GM23338 (cell line): ENCODE measurements around the gene RBM27. TPM values are rescaled to one million over a fixed set of nuclear protein-coding genes. Genes with fewer than 3 reads are reported as not detected.
"Not testable (repeated sequence)": the region's sequence is repeated elsewhere in the genome, so short reads cannot be mapped to it uniquely, and the experiment has no call there.

Experiments
- ATAC-seq: fragments of 200-7000 bp; cut with Tn5 transposase; 3 replicates; pipeline ENCODE4 v1.9.1; 2020
- DNase-seq: peaks from one replicate; pipeline ENCODE4 v3.0.0-alpha.2; 2015; ENCODE audit warnings: low spot score
- H2AFZ ChIP-seq: fragments of 200-600 bp; sonication (generic); 2 replicates; pipeline ENCODE4 v1.8.0; 2016; ENCODE audit warnings: antibody characterized with exemption, mild to moderate bottlenecking, moderate library complexity
- H3F3A ChIP-seq: fragments of 200-600 bp; sonication (generic); replicated peaks from 2 replicates; pipeline ENCODE4 v1.8.0; 2017; ENCODE audit warnings: antibody characterized with exemption, mixed run types, low read depth
- H3K27ac ChIP-seq: fragments of 200-600 bp; sonication (generic); 2 replicates; pipeline ENCODE4 v1.6.1; 2016; ENCODE audit warnings: low read depth
- H3K27me3 ChIP-seq: fragments of 200-600 bp; sonication (generic); 2 replicates; pipeline ENCODE4 v1.8.0; 2016; ENCODE audit warnings: mild to moderate bottlenecking, mixed run types, moderate library complexity; ENCODE audit not compliant: insufficient read depth
- H3K36me3 ChIP-seq: fragments of 200-600 bp; sonication (generic); 2 replicates; pipeline ENCODE4 v1.8.0; 2016; ENCODE audit warnings: mild to moderate bottlenecking; ENCODE audit not compliant: insufficient read depth
- H3K4me1 ChIP-seq: fragments of 200-600 bp; sonication (generic); 2 replicates; pipeline ENCODE4 v1.8.0; 2016; ENCODE audit warnings: mild to moderate bottlenecking, moderate library complexity; ENCODE audit not compliant: insufficient read depth
- H3K4me2 ChIP-seq: fragments of 200-600 bp; sonication (generic); 2 replicates; pipeline ENCODE4 v1.7.1; 2017; ENCODE audit warnings: mixed run types
- H3K4me3 ChIP-seq: fragments of 200-600 bp; sonication (generic); 2 replicates; pipeline ENCODE4 v1.6.1; 2016; ENCODE audit warnings: mixed run types
- H3K79me2 ChIP-seq: fragments of 200-600 bp; sonication (generic); replicated peaks from 2 replicates; pipeline ENCODE4 v1.8.0; 2017; ENCODE audit warnings: mild to moderate bottlenecking; ENCODE audit not compliant: insufficient read depth
- H3K9me2 ChIP-seq: fragments of 200-600 bp; sonication (generic); 2 replicates; pipeline ENCODE4 v1.8.0; 2017; ENCODE audit not compliant: insufficient read depth
- H4K20me1 ChIP-seq: fragments of 200-600 bp; sonication (generic); replicated peaks from 2 replicates; pipeline ENCODE4 v1.8.0; 2017; ENCODE audit warnings: mild to moderate bottlenecking; ENCODE audit not compliant: insufficient read depth
- H3K27ac Mint-ChIP-seq: 2 replicates; pipeline ENCODE4 v1.8.0; 2020; ENCODE audit warnings: inconsistent platforms, mild to moderate bottlenecking, moderate library complexity, mixed read lengths
- H3K27me3 Mint-ChIP-seq: 3 replicates; pipeline ENCODE4 v1.8.0; 2022; ENCODE audit warnings: low read depth, mild to moderate bottlenecking, moderate library complexity, mixed read lengths, inconsistent platforms; ENCODE audit not compliant: insufficient read depth, poor library complexity
- H3K36me3 Mint-ChIP-seq: 3 replicates; pipeline ENCODE4 v1.8.0; 2021; ENCODE audit warnings: low read depth, mild to moderate bottlenecking, inconsistent platforms, moderate library complexity, mixed read lengths
- H3K4me1 Mint-ChIP-seq: 3 replicates; pipeline ENCODE4 v1.8.0; 2020; ENCODE audit warnings: mild to moderate bottlenecking, inconsistent platforms, mixed read lengths
- H3K4me3 Mint-ChIP-seq: 3 replicates; pipeline ENCODE4 v1.8.0; 2021; ENCODE audit warnings: moderate library complexity, mild to moderate bottlenecking, inconsistent platforms, mixed read lengths
- H3K9me3 Mint-ChIP-seq: 3 replicates; pipeline ENCODE4 v1.8.0; 2020; ENCODE audit warnings: moderate library complexity, mild to moderate bottlenecking, inconsistent platforms, mixed read lengths
- CREB1 ChIP-seq: fragments of 250-450 bp; sonication (Bioruptor Pico); IDR thresholded peaks from 2 replicates; pipeline ENCODE4 v1.5.0; 2020; ENCODE audit warnings: low read depth, mild to moderate bottlenecking, moderate library complexity
- CTCF ChIP-seq, 2 experiments: fragments of 200-600 bp in 1 of 2; sonication (generic) in 1 of 2; conservative IDR thresholded peaks; 2 replicates each; pipeline versions ENCODE4 v1.5.1 to v1.6.1; 2016 to 2017; ENCODE audit warnings: antibody characterized with exemption in 2 of 2, low read depth in 2 of 2, mild to moderate bottlenecking in 2 of 2, moderate library complexity in 1 of 2
- ETS1 ChIP-seq: IDR thresholded peaks from 2 replicates; pipeline ENCODE4 v1.6.1; 2016; ENCODE audit warnings: antibody characterized with exemption
- EZH2 ChIP-seq: fragments of 200-600 bp; sonication (generic); IDR thresholded peaks from one replicate; pipeline ENCODE4 v1.8.0; 2017; ENCODE audit warnings: antibody characterized with exemption, mild to moderate bottlenecking, low read depth; ENCODE audit not compliant: unreplicated experiment
- EZH2phosphoT487 ChIP-seq: fragments of 200-600 bp; sonication (generic); IDR thresholded peaks from one replicate; pipeline ENCODE4 v1.8.1; 2018; ENCODE audit warnings: antibody characterized with exemption; ENCODE audit not compliant: unreplicated experiment
- JUNB ChIP-seq: IDR thresholded peaks from one replicate; pipeline ENCODE4 v1.6.1; 2016; ENCODE audit warnings: antibody characterized with exemption; ENCODE audit not compliant: unreplicated experiment
- NANOG ChIP-seq: IDR thresholded peaks from 2 replicates; pipeline ENCODE4 v1.6.1; 2016; ENCODE audit warnings: antibody characterized with exemption, borderline replicate concordance
- POLR2AphosphoS5 ChIP-seq: IDR thresholded peaks from 2 replicates; pipeline ENCODE4 v1.6.1; 2016; ENCODE audit warnings: antibody characterized with exemption, low read depth
- STAT1 ChIP-seq: IDR thresholded peaks from one replicate; pipeline ENCODE4 v1.6.1; 2016; ENCODE audit warnings: antibody characterized with exemption; ENCODE audit not compliant: unreplicated experiment
- ZNF114 ChIP-seq: fragments of 250-450 bp; sonication (Bioruptor Pico); IDR thresholded peaks from 2 replicates; pipeline ENCODE4 v1.5.0; 2020; ENCODE audit warnings: mild to moderate bottlenecking, moderate library complexity
- polyA plus RNA-seq: library from polyadenylated mRNA; unstranded; fragments of >200 nt; fragmentation: Nextera tagmentation; extraction: Ambion mirVana; gene quantifications from 2 replicates; pipeline ENCODE4 v1.2.1, GENCODE V29; 2016
- total RNA-seq: library from RNA; depleted of rRNA; stranded (reverse); fragments of >200 nt; shearing (Covaris generic); gene quantifications from 2 replicates; pipeline ENCODE4 v1.2.3, GENCODE V29; 2014
- TF ChIP-seq, protein P1 (sequence below): fragments of 250-450 bp; sonication (Bioruptor Pico); IDR thresholded peaks from 2 replicates; pipeline ENCODE4 v1.5.0; 2020; ENCODE audit warnings: mild to moderate bottlenecking, moderate library complexity

RBM27 gene
- total and polyA plus RNA-seq, 2 experiments from 2014 or later = 22.4 to 59.5 TPM

DNA sequence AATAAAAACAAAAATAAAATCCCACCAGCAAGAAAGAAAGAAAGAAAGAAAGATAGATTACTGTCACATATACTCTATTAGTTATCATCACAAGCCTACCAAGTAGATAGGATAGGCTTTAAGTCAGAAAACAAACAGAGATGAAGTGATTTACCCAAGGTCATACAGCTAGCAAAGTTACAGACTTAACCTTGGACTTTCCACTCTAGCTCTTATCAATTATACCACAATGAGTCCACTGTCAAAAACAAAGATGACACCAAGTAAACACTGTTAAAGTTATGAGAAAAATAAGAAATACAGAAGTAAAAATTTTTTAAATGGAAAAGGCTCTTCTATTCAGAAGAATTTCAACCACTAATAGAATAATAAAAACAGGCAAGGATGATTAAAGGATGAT, 34.3 kb upstream of the RBM27 start:
- no peak overlapping the region for H3K27ac Mint-ChIP-seq
- no peak for TF ChIP-seq POLR2AphosphoS5
- TF ChIP-seq CTCF (conservative IDR thresholded peaks at IDR 0.05; ENCODE audit: low read depth in 2 of 2) = no peak
- TF ChIP-seq EZH2 = no peak
- TF ChIP-seq, protein P1, sequence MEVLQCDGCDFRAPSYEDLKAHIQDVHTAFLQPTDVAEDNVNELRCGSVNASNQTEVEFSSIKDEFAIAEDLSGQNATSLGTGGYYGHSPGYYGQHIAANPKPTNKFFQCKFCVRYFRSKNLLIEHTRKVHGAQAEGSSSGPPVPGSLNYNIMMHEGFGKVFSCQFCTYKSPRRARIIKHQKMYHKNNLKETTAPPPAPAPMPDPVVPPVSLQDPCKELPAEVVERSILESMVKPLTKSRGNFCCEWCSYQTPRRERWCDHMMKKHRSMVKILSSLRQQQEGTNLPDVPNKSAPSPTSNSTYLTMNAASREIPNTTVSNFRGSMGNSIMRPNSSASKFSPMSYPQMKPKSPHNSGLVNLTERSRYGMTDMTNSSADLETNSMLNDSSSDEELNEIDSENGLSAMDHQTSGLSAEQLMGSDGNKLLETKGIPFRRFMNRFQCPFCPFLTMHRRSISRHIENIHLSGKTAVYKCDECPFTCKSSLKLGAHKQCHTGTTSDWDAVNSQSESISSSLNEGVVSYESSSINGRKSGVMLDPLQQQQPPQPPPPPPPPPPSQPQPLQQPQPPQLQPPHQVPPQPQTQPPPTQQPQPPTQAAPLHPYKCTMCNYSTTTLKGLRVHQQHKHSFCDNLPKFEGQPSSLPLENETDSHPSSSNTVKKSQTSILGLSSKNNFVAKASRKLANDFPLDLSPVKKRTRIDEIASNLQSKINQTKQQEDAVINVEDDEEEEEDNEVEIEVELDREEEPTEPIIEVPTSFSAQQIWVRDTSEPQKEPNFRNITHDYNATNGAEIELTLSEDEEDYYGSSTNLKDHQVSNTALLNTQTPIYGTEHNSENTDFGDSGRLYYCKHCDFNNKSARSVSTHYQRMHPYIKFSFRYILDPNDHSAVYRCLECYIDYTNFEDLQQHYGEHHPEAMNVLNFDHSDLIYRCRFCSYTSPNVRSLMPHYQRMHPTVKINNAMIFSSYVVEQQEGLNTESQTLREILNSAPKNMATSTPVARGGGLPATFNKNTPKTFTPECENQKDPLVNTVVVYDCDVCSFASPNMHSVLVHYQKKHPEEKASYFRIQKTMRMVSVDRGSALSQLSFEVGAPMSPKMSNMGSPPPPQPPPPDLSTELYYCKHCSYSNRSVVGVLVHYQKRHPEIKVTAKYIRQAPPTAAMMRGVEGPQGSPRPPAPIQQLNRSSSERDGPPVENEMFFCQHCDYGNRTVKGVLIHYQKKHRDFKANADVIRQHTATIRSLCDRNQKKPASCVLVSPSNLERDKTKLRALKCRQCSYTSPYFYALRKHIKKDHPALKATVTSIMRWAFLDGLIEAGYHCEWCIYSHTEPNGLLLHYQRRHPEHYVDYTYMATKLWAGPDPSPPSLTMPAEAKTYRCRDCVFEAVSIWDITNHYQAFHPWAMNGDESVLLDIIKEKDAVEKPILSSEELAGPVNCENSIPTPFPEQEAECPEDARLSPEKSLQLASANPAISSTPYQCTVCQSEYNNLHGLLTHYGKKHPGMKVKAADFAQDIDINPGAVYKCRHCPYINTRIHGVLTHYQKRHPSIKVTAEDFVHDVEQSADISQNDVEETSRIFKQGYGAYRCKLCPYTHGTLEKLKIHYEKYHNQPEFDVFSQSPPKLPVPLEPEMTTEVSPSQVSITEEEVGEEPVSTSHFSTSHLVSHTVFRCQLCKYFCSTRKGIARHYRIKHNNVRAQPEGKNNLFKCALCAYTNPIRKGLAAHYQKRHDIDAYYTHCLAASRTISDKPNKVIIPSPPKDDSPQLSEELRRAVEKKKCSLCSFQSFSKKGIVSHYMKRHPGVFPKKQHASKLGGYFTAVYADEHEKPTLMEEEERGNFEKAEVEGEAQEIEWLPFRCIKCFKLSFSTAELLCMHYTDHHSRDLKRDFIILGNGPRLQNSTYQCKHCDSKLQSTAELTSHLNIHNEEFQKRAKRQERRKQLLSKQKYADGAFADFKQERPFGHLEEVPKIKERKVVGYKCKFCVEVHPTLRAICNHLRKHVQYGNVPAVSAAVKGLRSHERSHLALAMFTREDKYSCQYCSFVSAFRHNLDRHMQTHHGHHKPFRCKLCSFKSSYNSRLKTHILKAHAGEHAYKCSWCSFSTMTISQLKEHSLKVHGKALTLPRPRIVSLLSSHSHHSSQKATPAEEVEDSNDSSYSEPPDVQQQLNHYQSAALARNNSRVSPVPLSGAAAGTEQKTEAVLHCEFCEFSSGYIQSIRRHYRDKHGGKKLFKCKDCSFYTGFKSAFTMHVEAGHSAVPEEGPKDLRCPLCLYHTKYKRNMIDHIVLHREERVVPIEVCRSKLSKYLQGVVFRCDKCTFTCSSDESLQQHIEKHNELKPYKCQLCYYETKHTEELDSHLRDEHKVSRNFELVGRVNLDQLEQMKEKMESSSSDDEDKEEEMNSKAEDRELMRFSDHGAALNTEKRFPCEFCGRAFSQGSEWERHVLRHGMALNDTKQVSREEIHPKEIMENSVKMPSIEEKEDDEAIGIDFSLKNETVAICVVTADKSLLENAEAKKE (CRISPR knock-in tag) = no peak
- no peak for TF ChIP-seq ZNF114
- TF ChIP-seq NANOG = no peak
- TF ChIP-seq CREB1 (CRISPR knock-in tag) = no peak
- TF ChIP-seq EZH2phosphoT487 = no peak
- TF ChIP-seq ETS1 = no peak
- TF ChIP-seq STAT1 = no peak
- TF ChIP-seq JUNB = no peak
- DNase-seq = no peak
- peaks cover 4% of the 10 kb centered on the region for H3K27me3 Mint-ChIP-seq
- no peak overlapping the region for H3K4me3 Mint-ChIP-seq
- Histone ChIP-seq H3F3A (peaks cover 5% of the 10 kb centered on the region; the same call in 1 of the 2 replicates), H3K4me1 (no peaks in the 10 kb centered on the region), H3K27me3 (no peaks in the 10 kb centered on the region), H3K4me2 (no peak overlapping the region), H2AFZ (no peak overlapping the region), H3K4me3 (no peak overlapping the region), H4K20me1 (peaks cover 42% of the 10 kb centered on the region), H3K9me2 (no peaks in the 10 kb centered on the region), H3K79me2 (peaks cover 78% of the 10 kb centered on the region), H3K27ac (no peak overlapping the region), H3K36me3 (peaks cover 88% of the 10 kb centered on the region)
- no peaks in the 10 kb centered on the region for H3K9me3 Mint-ChIP-seq
- no peak for ATAC-seq
- H3K4me1 Mint-ChIP-seq = no peaks in the 10 kb centered on the region
- peaks cover 90% of the 10 kb centered on the region for H3K36me3 Mint-ChIP-seq

- H3K4me3 ChIP-seq, H3F3A ChIP-seq, H3K4me3 Mint-ChIP-seq, ATAC-seq, H3K27me3 ChIP-seq, H3K27ac ChIP-seq, H3K4me2 ChIP-seq, DNase-seq, H3K27ac Mint-ChIP-seq, H3K4me1 Mint-ChIP-seq, H2AFZ ChIP-seq, H3K9me2 ChIP-seq, H3K4me1 ChIP-seq, H3K27me3 Mint-ChIP-seq, H3K9me3 Mint-ChIP-seq: not testable (repeated sequence)
- Histone ChIP-seq H4K20me1 (peaks cover 14% of the 10 kb centered on the region), H3K36me3 (peaks cover 62% of the 10 kb centered on the region), H3K79me2 (peaks cover 77% of the 10 kb centered on the region)
- peaks cover 87% of the 10 kb centered on the region for H3K36me3 Mint-ChIP-seq
Observed at GRCh38 chr5:146173049-146173448, 30.4 kb upstream of the RBM27 start.
